ENCODE data around the gene STIP1.

DNA sequence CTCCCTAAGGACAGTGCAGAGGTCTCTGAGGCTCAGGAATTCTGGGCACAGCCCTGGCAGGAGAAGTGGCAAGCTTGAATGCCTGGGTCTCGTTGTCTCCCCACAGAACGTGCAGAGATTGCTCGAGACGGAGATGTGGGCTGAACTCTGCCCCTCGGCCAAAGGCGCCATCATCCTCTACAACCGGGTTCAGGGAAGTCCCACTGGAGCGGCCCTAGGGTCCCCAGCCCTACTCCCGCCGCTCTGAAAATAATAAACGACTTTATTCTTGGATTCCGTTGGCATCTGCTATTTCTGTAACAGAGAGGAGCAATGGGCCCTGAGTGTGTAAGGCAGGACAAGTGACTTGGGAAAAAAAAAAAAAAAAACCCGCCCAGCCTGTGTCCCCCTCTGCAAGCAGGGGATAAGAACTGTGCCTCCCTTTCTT, 43.8 kb downstream of the STIP1 start:
- no peak for TF ChIP-seq POLR2AphosphoS5 (IDR thresholded peaks at IDR 0.05)
- TF ChIP-seq CTCF (IDR thresholded peaks at IDR 0.05 in 8 of 11, conservative IDR thresholded peaks at IDR 0.05 in 3 of 11): no peak
- no peak for TF ChIP-seq POLR2A (IDR thresholded peaks at IDR 0.05)
